Measurements from ENCODE around the gene TACC2.

TACC2 gene

DNA sequence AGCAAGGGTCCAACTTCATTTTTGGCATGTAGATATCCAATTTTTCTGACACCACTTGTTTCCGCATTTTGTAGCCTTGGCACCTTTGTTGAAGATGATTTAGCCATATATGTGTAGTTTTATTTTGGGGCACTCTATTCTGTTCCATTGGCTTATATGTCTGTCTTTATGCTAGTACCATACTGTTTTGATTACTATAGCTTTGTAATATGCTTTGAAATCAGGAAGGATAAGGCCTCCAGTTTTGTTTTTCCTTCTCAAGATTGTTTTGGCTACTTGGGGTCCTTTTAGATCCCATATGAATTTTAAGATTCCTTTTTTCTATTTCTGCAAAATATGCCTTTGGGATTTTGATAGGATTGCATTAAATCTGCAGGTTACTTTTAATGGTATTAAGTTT lies 272.6 kb downstream of the TACC2 start:
- no peak for DNase-seq
- Histone ChIP-seq H3K9me3 (no peaks in the 10 kb centered on the region), H3K36me3 (no peaks in the 10 kb centered on the region), H3K27me3 (no peaks in the 10 kb centered on the region), H3K4me1 (no peaks in the 10 kb centered on the region), H3K4me3 (ENCODE audit: low read depth, low read length) (no peak overlapping the region)
- TF ChIP-seq, protein P1, sequence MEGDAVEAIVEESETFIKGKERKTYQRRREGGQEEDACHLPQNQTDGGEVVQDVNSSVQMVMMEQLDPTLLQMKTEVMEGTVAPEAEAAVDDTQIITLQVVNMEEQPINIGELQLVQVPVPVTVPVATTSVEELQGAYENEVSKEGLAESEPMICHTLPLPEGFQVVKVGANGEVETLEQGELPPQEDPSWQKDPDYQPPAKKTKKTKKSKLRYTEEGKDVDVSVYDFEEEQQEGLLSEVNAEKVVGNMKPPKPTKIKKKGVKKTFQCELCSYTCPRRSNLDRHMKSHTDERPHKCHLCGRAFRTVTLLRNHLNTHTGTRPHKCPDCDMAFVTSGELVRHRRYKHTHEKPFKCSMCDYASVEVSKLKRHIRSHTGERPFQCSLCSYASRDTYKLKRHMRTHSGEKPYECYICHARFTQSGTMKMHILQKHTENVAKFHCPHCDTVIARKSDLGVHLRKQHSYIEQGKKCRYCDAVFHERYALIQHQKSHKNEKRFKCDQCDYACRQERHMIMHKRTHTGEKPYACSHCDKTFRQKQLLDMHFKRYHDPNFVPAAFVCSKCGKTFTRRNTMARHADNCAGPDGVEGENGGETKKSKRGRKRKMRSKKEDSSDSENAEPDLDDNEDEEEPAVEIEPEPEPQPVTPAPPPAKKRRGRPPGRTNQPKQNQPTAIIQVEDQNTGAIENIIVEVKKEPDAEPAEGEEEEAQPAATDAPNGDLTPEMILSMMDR (IDR thresholded peaks at IDR 0.05; ENCODE audit: low read depth, low read length) = no peak

- Histone ChIP-seq H3K27me3 (no peaks in the 10 kb centered on the region), H3K36me3 (no peaks in the 10 kb centered on the region), H3K4me1 (no peaks in the 10 kb centered on the region), H3K4me3 (ENCODE audit: low read depth, low read length) (no peak overlapping the region), H3K9me3 (no peaks in the 10 kb centered on the region)
- no peak for DNase-seq
- TF ChIP-seq, protein P1 (IDR thresholded peaks at IDR 0.05; ENCODE audit: low read depth, low read length) = no peak
Observed at GRCh38 chr10:122263971-122264370, 275.0 kb downstream of the TACC2 start.

DNA sequence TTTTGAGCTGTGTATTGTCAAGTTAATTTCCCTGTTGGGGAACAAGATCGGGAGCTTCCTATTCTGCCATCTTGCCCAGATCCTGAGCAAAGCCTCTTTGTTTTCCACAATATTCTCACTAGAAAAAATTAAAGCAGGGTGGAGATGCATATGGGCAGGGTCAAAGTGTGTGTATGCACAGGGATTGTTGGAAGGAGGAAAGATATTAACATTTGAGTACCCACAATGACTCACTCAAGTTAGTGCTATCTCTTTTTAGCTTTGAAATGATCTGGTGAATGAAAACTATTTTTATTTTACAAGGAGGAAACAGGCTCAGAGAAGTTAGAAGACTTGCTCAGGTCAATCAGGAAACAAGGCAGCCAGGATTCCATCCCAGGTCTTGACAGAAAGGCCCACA lies 275.5 kb downstream of the TACC2 start:
- Histone ChIP-seq H3K4me1 (no peaks in the 10 kb centered on the region), H3K36me3 (no peaks in the 10 kb centered on the region), H3K27me3 (no peaks in the 10 kb centered on the region), H3K4me3 (ENCODE audit: low read depth, low read length) (no peak overlapping the region), H3K9me3 (no peaks in the 10 kb centered on the region)
- no peak for DNase-seq
- TF ChIP-seq, protein P1 (IDR thresholded peaks at IDR 0.05; ENCODE audit: low read depth, low read length) = no peak

- Histone ChIP-seq H3K4me1 (no peaks in the 10 kb centered on the region), H3K36me3 (no peaks in the 10 kb centered on the region), H3K27me3 (no peaks in the 10 kb centered on the region), H3K4me3 (ENCODE audit: low read depth, low read length) (no peak overlapping the region), H3K9me3 (no peaks in the 10 kb centered on the region)
- no peak for DNase-seq
- TF ChIP-seq, protein P1 (IDR thresholded peaks at IDR 0.05; ENCODE audit: low read depth, low read length) = no peak
Observed at GRCh38 chr10:122264931-122265330, 276.0 kb downstream of the TACC2 start.

DNA sequence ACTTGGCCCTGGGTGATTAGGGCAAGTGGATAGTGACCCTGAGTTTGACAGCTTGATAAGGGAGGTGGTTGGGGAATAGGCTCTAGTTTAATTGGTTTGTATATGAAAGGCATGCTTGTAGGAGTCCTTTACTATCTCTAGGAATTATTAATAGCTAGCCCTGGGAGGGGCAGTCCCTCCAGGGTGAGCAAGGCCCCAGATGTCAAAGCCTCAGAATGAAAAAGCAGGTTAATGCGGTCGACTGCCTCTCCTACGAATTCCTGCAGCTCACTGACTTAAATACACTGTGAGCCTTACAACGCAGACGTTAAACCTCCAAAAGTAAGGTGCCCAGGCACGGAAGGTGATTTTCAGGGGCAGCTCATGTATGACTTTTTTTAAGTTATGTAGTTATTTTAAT lies 276.9 kb downstream of the TACC2 start:
- no peaks in the 10 kb centered on the region for H3K9me3 ChIP-seq
- no peaks in the 10 kb centered on the region for H3K36me3 ChIP-seq
- TF ChIP-seq, protein P1 (IDR thresholded peaks at IDR 0.05; ENCODE audit: low read depth, low read length) = no peak
- no peak for DNase-seq
- no peaks in the 10 kb centered on the region for H3K4me1 ChIP-seq
- H3K27me3 ChIP-seq = no peaks in the 10 kb centered on the region
- H3K4me3 ChIP-seq (ENCODE audit: low read depth, low read length) = no peak overlapping the region

GRCh38 chr10:122267849-122268737 lies 279.1 kb downstream of the TACC2 start:
- H3K36me3 ChIP-seq = no peaks in the 10 kb centered on the region
- H3K27me3 ChIP-seq = no peaks in the 10 kb centered on the region
- no peaks in the 10 kb centered on the region for H3K9me3 ChIP-seq
- peak; percentile 62 for DNase-seq
- H3K4me1 ChIP-seq = no peaks in the 10 kb centered on the region
- TF ChIP-seq, protein P1 (IDR thresholded peaks at IDR 0.05; ENCODE audit: low read depth, low read length) = peak; percentile 90
- no peak overlapping the region for H3K4me3 ChIP-seq (ENCODE audit: low read depth, low read length)

All from BE2C (cell line).